SU-DHL-6 (cell line): Measurements from ENCODE around the gene CLTA.

Experiments
- H2AFZ ChIP-seq: fragments of 200-600 bp; sonication (generic); 2 replicates; pipeline ENCODE4 v1.6.1; 2014; ENCODE audit warnings: low read depth, mild to moderate bottlenecking, moderate library complexity, mixed read lengths, antibody characterized with exemption, low read length; ENCODE audit not compliant: severe bottlenecking
- H3F3A ChIP-seq: fragments of 200-600 bp; shearing (Covaris generic); 2 replicates; pipeline ENCODE4 v1.6.0; 2016; ENCODE audit warnings: antibody characterized with exemption, mild to moderate bottlenecking; ENCODE audit not compliant: insufficient read depth
- H3K27ac ChIP-seq: fragments of 200-600 bp; sonication (generic); 2 replicates; pipeline ENCODE4 v1.5.1; 2016; ENCODE audit warnings: low read depth, mild to moderate bottlenecking, low read length, moderate library complexity, mixed read lengths
- H3K27me3 ChIP-seq: fragments of 200-600 bp; sonication (generic), shearing (Covaris generic); 2 replicates; pipeline ENCODE4 v1.6.0; 2014; ENCODE audit warnings: mild to moderate bottlenecking, low read length
- H3K36me3 ChIP-seq: fragments of 200-600 bp; sonication (generic); 2 replicates; pipeline ENCODE4 v1.6.1; 2014; ENCODE audit warnings: mild to moderate bottlenecking, low read length, mixed read lengths
- H3K4me2 ChIP-seq: fragments of 300-600, 200-600 bp; shearing (Covaris generic), sonication (generic); 2 replicates; pipeline ENCODE4 v1.6.0; 2014; ENCODE audit warnings: low read length, low read depth, mild to moderate bottlenecking; ENCODE audit not compliant: poor library complexity, severe bottlenecking
- H3K4me3 ChIP-seq: fragments of 200-600 bp; sonication (generic); 2 replicates; pipeline ENCODE4 v1.5.1; 2014; ENCODE audit warnings: antibody characterized with exemption, low read length, mild to moderate bottlenecking, mixed read lengths; ENCODE audit not compliant: insufficient read depth, poor library complexity, severe bottlenecking
- H3K79me2 ChIP-seq: fragments of 200-600 bp; sonication (generic); 2 replicates; pipeline ENCODE4 v1.6.1; 2014; ENCODE audit warnings: mild to moderate bottlenecking, low read length, moderate library complexity; ENCODE audit not compliant: insufficient read depth
- H3K9ac ChIP-seq: fragments of 200-600 bp; sonication (generic); 2 replicates; pipeline ENCODE4 v1.7.0; 2014; ENCODE audit warnings: mild to moderate bottlenecking, low read length
- H3K9me2 ChIP-seq: fragments of 200-600 bp; sonication (generic); replicated peaks from 2 replicates; pipeline ENCODE4 v1.6.1; 2014; ENCODE audit warnings: low read length; ENCODE audit not compliant: insufficient read depth
- H3K9me3 ChIP-seq: fragments of 200-600 bp; sonication (generic); 2 replicates; pipeline ENCODE4 v1.6.1; 2014; ENCODE audit warnings: low read length, mixed read lengths; ENCODE audit not compliant: insufficient read depth
- H4K20me1 ChIP-seq: fragments of 200-600 bp; sonication (generic); 2 replicates; pipeline ENCODE4 v1.6.1; 2014; ENCODE audit warnings: low read depth, mild to moderate bottlenecking, antibody characterized with exemption, low read length, moderate library complexity, mixed read lengths
- EZH2phosphoT487 ChIP-seq: fragments of 200-600 bp; sonication (generic), shearing (Covaris generic); conservative IDR thresholded peaks from 2 replicates; pipeline ENCODE4 v1.6.1; 2018; ENCODE audit warnings: mild to moderate bottlenecking, antibody characterized with exemption, low read length, moderate library complexity, mixed read lengths
- TF ChIP-seq, protein P1 (sequence below): fragments of 200-600 bp; sonication (generic); IDR thresholded peaks from one replicate; pipeline ENCODE4 v1.5.1; 2017; ENCODE audit warnings: antibody characterized with exemption, mild to moderate bottlenecking, low read length, moderate library complexity; ENCODE audit not compliant: insufficient read depth, poor library complexity, severe bottlenecking

The CLTA gene

GRCh38 chr9:36162211-36162738 lies 28.4 kb upstream of the CLTA start:
- Histone ChIP-seq H3K27me3 (no peaks in the 10 kb centered on the region), H3K9ac (no peak overlapping the region), H3K4me2 (no peak overlapping the region), H3K36me3 (no peaks in the 10 kb centered on the region), H4K20me1 (no peaks in the 10 kb centered on the region), H3K9me3 (no peaks in the 10 kb centered on the region), H3K4me3 (no peak overlapping the region), H3K27ac (no peak overlapping the region), H3K9me2 (no peaks in the 10 kb centered on the region), H3F3A (no peaks in the 10 kb centered on the region), H3K79me2 (no peaks in the 10 kb centered on the region), H2AFZ (no peak overlapping the region)
- TF ChIP-seq, protein P1, sequence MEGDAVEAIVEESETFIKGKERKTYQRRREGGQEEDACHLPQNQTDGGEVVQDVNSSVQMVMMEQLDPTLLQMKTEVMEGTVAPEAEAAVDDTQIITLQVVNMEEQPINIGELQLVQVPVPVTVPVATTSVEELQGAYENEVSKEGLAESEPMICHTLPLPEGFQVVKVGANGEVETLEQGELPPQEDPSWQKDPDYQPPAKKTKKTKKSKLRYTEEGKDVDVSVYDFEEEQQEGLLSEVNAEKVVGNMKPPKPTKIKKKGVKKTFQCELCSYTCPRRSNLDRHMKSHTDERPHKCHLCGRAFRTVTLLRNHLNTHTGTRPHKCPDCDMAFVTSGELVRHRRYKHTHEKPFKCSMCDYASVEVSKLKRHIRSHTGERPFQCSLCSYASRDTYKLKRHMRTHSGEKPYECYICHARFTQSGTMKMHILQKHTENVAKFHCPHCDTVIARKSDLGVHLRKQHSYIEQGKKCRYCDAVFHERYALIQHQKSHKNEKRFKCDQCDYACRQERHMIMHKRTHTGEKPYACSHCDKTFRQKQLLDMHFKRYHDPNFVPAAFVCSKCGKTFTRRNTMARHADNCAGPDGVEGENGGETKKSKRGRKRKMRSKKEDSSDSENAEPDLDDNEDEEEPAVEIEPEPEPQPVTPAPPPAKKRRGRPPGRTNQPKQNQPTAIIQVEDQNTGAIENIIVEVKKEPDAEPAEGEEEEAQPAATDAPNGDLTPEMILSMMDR, result no peak
- no peak for TF ChIP-seq EZH2phosphoT487

DNA sequence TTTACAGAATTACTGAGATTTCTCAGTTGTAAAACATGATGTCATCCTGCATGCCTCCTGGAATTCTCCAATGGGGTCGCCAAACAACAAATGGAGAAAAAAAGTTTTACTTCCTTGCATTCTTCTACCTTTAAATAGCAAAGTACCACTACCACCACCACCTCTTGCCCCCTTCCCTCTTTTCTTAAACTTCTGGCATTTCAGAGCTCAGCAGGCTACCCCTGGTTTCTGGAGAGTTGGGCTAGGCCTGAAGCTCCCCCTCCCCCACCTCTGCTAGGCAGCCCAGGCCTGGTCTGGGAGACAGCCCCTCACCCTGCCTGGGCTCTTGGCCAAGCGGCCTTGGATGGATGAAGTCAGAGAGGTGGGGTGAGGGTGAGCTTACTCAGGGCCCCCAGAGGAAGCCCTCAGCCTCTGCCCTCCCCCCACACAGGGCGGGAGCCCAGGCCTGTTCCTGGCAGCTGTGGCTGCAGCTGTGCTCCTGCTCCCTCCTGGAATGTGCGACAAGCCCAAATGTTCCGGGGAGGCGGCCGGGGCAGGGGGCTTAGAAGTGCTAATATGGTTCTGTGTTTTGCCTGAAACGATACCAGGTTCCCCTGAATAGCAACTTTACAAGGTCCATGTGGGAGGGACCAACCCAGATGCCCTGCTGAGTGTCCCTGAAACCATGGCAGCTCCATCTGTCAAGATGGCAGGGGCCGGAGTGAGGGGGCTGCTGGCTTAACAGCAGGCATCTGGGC lies 27.5 kb upstream of the CLTA start:
- no peak overlapping the region for H2AFZ ChIP-seq

DNA sequence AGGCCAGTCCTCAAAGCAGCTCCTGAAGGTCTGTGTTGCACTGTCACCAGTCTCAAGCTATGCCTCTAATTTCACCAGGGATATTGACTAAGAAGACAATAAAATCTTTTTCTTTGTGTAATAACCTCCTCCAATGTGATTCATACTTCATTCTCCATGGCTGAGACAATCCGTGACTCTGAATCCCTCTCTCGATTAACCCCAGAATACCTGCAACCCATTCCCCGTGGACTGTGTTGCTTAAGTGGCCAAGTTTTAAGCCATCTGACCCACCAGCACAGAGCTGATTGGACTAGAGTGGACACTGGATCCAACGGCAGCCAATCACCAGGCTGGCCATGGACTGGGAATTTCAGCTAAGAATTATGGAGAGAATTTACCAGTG lies 26.9 kb upstream of the CLTA start:
- H3F3A ChIP-seq, result no peaks in the 10 kb centered on the region
- H3K4me3 ChIP-seq, result no peak overlapping the region
- no peaks in the 10 kb centered on the region for H3K27me3 ChIP-seq
- no peak for TF ChIP-seq EZH2phosphoT487
- TF ChIP-seq, protein P1, result no peak
- H3K36me3 ChIP-seq, result no peaks in the 10 kb centered on the region
- H3K27ac ChIP-seq, result no peak overlapping the region
- H3K9ac ChIP-seq, result no peak overlapping the region
- no peaks in the 10 kb centered on the region for H4K20me1 ChIP-seq
- H3K4me2 ChIP-seq, result no peak overlapping the region
- H2AFZ ChIP-seq, result no peak overlapping the region
- no peaks in the 10 kb centered on the region for H3K9me2 ChIP-seq
- H3K79me2 ChIP-seq, result no peaks in the 10 kb centered on the region
- no peaks in the 10 kb centered on the region for H3K9me3 ChIP-seq

More for the DNA sequence above, 27.5 kb upstream of the CLTA start:
- Histone ChIP-seq H4K20me1 (no peaks in the 10 kb centered on the region), H3K4me2 (no peak overlapping the region), H3K27ac (no peak overlapping the region), H3K9ac (no peak overlapping the region), H3K27me3 (no peaks in the 10 kb centered on the region), H3F3A (no peaks in the 10 kb centered on the region), H3K79me2 (no peaks in the 10 kb centered on the region), H3K4me3 (no peak overlapping the region), H3K9me3 (no peaks in the 10 kb centered on the region), H3K36me3 (no peaks in the 10 kb centered on the region), H3K9me2 (no peaks in the 10 kb centered on the region)
- TF ChIP-seq, protein P1, result no peak
- no peak for TF ChIP-seq EZH2phosphoT487
